ENCODE measurements around the gene ATXN1. TPM values are rescaled to one million over a fixed set of nuclear protein-coding genes. Genes with fewer than 3 reads are reported as not detected.

The ATXN1 gene
- total RNA-seq, 2 donors from 2014 or later = 121 to 135 TPM

DNA sequence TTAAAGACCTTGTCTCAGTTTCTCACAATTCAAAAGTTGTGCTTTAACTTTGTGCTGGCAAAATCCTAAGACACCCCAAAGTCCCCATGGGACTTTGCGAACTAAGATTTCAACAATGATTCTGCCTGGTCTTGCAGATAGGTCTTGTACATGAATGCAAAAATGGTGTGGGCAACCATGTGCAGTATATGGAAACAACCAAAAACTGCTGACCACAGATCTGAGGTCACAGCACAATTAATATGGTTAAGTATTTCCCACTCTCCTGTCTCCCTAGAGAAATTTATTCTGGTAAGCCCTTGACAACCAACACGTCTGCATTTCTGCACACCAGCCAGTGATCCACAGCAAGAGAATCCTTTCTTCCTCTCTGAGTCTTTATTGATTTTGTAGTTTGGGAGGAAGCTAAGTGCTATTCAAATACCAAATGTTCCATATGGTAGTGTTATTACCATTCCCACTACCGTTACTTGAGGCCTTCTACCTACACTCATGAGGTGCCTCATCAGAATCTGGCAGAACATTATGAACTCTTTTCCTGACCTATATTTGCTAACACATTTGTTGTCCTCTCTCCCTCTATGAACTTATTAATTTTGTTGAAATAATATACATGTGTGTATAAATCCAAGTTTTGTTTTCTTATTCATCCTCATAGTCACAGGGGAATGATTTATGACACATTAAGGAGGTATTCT lies 178.7 kb downstream of the ATXN1 start:
- Mint-ChIP-seq H3K36me3 (ENCODE audit: low read depth) (peaks cover 6% of the 10 kb centered on the region), H3K27me3 (no peaks in the 10 kb centered on the region), H3K4me1 (peaks cover 13% of the 10 kb centered on the region), H3K4me3 (no peak overlapping the region), H3K27ac (no peak overlapping the region)
- H3K9me3 ChIP-seq (ENCODE audit: control insufficient read depth, low read length, poor library complexity, severe bottlenecking) = no peaks in the 10 kb centered on the region
- ATAC-seq (no peak), DNase-seq (no peak)

- H3K4me1 Mint-ChIP-seq = peaks cover 16% of the 10 kb centered on the region
- H3K9me3 ChIP-seq (ENCODE audit: control insufficient read depth, low read length, poor library complexity, severe bottlenecking) = no peaks in the 10 kb centered on the region
- no peaks in the 10 kb centered on the region for H3K27me3 Mint-ChIP-seq
- no peak for DNase-seq
- no peak overlapping the region for H3K4me3 Mint-ChIP-seq
- no peak overlapping the region for H3K27ac Mint-ChIP-seq
- no peak for ATAC-seq
- peaks cover 5% of the 10 kb centered on the region for H3K36me3 Mint-ChIP-seq (ENCODE audit: low read depth)
These were observed 182.5 kb downstream of the ATXN1 start for GRCh38 chr6:16578695-16579285.

- Mint-ChIP-seq H3K27me3 (no peaks in the 10 kb centered on the region), H3K36me3 (ENCODE audit: low read depth) (peaks cover 6% of the 10 kb centered on the region), H3K4me3 (no peak overlapping the region), H3K27ac (peak overlapping the region; percentile 39), H3K4me1 (peaks cover 16% of the 10 kb centered on the region)
- DNase-seq = no peak
- no peaks in the 10 kb centered on the region for H3K9me3 ChIP-seq (ENCODE audit: control insufficient read depth, low read length, poor library complexity, severe bottlenecking)
- no peak for ATAC-seq
These were observed 184.6 kb downstream of the ATXN1 start for GRCh38 chr6:16576451-16577368.

DNA sequence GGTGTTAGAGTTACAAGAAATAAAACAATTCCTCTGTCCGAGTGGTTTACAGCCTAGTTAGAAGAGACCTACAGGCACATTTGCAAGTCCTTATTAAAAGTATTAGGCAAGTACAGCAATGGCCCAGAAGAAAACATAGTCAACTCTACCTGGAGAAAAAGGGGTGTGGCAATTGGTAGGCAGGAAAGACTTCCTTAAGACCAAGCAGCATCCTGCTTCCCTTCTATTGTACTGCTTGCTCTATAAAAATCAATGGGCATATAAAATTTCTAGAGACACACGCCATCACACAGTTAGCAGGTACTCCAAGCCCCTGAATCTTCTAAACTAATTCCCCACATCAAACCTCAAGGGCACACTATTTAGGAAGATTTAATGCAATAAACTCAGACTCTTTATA lies 185.6 kb downstream of the ATXN1 start:
- no peak overlapping the region for H3K4me3 Mint-ChIP-seq
- peaks cover 8% of the 10 kb centered on the region for H3K36me3 Mint-ChIP-seq (ENCODE audit: low read depth)
- no peak overlapping the region for H3K27ac Mint-ChIP-seq
- ATAC-seq (no peak), DNase-seq (no peak)
- H3K9me3 ChIP-seq (ENCODE audit: control insufficient read depth, low read length, poor library complexity, severe bottlenecking) = no peaks in the 10 kb centered on the region
- peaks cover 18% of the 10 kb centered on the region for H3K4me1 Mint-ChIP-seq
- H3K27me3 Mint-ChIP-seq = no peaks in the 10 kb centered on the region

- H3K36me3 Mint-ChIP-seq (ENCODE audit: low read depth) = peaks cover 4% of the 10 kb centered on the region
- DNase-seq = no peak
- H3K4me1 Mint-ChIP-seq = peaks cover 21% of the 10 kb centered on the region
- H3K27ac Mint-ChIP-seq = no peak overlapping the region
- no peaks in the 10 kb centered on the region for H3K27me3 Mint-ChIP-seq
- H3K4me3 Mint-ChIP-seq = no peak overlapping the region
- no peaks in the 10 kb centered on the region for H3K9me3 ChIP-seq (ENCODE audit: control insufficient read depth, low read length, poor library complexity, severe bottlenecking)
- ATAC-seq = no peak
These were observed 188.3 kb downstream of the ATXN1 start for GRCh38 chr6:16572943-16573342.

DNA sequence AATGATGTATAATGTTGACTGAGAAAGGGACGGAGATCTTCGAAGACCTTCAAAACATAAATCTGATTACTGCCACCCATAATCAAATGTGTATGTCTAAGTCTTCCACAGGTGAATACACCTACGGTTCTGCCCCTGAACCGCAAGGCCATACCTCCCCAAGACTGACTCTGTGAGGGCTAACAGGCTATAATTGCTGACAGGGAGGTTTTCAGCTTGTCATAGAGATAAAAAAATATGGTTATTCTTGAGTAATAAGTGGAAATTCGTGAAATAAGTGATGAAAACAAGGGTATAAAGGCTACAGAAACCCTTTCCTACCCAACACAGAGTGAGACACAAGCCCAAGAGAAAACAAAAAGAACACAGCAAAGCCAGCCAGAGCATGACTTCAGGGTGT lies 188.9 kb downstream of the ATXN1 start:
- Mint-ChIP-seq H3K27me3 (no peaks in the 10 kb centered on the region), H3K4me3 (no peak overlapping the region), H3K36me3 (ENCODE audit: low read depth) (peaks cover 4% of the 10 kb centered on the region), H3K27ac (no peak overlapping the region), H3K4me1 (peaks cover 21% of the 10 kb centered on the region)
- ATAC-seq (no peak), DNase-seq (no peak)
- H3K9me3 ChIP-seq (ENCODE audit: control insufficient read depth, low read length, poor library complexity, severe bottlenecking) = no peaks in the 10 kb centered on the region

GRCh38 chr6:16570946-16571345 lies 190.3 kb downstream of the ATXN1 start:
- Mint-ChIP-seq H3K27ac (no peak overlapping the region), H3K27me3 (no peaks in the 10 kb centered on the region), H3K4me1 (peaks cover 17% of the 10 kb centered on the region), H3K4me3 (no peak overlapping the region), H3K36me3 (ENCODE audit: low read depth) (peaks cover 4% of the 10 kb centered on the region)
- ATAC-seq (no peak), DNase-seq (no peak)
- H3K9me3 ChIP-seq (ENCODE audit: control insufficient read depth, low read length, poor library complexity, severe bottlenecking) = no peaks in the 10 kb centered on the region

GRCh38 chr6:16570221-16570553 lies 191.1 kb downstream of the ATXN1 start:
- peak overlapping the region; percentile 71 for H3K27ac Mint-ChIP-seq
- ATAC-seq (no peak), DNase-seq (no peak)
- peaks cover 4% of the 10 kb centered on the region for H3K36me3 Mint-ChIP-seq (ENCODE audit: low read depth)
- no peaks in the 10 kb centered on the region for H3K9me3 ChIP-seq (ENCODE audit: control insufficient read depth, low read length, poor library complexity, severe bottlenecking)
- H3K27me3 Mint-ChIP-seq = no peaks in the 10 kb centered on the region
- H3K4me3 Mint-ChIP-seq = no peak overlapping the region
- peaks cover 15% of the 10 kb centered on the region for H3K4me1 Mint-ChIP-seq

- no peaks in the 10 kb centered on the region for H3K27me3 Mint-ChIP-seq
- peak overlapping the region; percentile 71 for H3K27ac Mint-ChIP-seq
- H3K36me3 Mint-ChIP-seq (ENCODE audit: low read depth) = peaks cover 2% of the 10 kb centered on the region
- H3K4me3 Mint-ChIP-seq = no peak overlapping the region
- ATAC-seq = no peak
- peaks cover 12% of the 10 kb centered on the region for H3K4me1 Mint-ChIP-seq
- DNase-seq = no peak
- no peaks in the 10 kb centered on the region for H3K9me3 ChIP-seq (ENCODE audit: control insufficient read depth, low read length, poor library complexity, severe bottlenecking)
These were observed 193.1 kb downstream of the ATXN1 start for GRCh38 chr6:16568128-16568527.

DNA sequence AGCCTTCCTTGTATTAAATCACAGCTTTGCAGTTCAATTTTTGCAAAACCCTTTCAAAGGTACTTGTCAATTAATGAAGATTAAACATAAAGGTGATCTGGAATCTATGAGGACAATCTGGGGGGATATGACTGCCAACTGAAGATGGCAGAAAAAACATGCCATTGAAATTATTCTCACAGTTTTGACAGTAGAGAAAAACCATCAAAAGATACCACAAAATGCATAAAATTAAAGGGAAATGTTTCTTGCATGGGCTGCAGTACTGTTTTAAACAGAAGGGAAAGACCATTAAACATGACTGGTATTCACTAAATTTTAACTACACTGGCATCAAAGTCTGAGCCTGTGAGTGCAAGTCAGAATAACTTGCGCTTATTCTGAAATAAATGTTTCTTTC lies 194.2 kb downstream of the ATXN1 start:
- ATAC-seq (no peak), DNase-seq (no peak)
- peaks cover 9% of the 10 kb centered on the region for H3K4me1 Mint-ChIP-seq
- H3K36me3 Mint-ChIP-seq (ENCODE audit: low read depth) = peaks cover 2% of the 10 kb centered on the region
- H3K27me3 Mint-ChIP-seq = no peaks in the 10 kb centered on the region
- no peaks in the 10 kb centered on the region for H3K9me3 ChIP-seq (ENCODE audit: control insufficient read depth, low read length, poor library complexity, severe bottlenecking)
- no peak overlapping the region for H3K4me3 Mint-ChIP-seq
- no peak overlapping the region for H3K27ac Mint-ChIP-seq

DNA sequence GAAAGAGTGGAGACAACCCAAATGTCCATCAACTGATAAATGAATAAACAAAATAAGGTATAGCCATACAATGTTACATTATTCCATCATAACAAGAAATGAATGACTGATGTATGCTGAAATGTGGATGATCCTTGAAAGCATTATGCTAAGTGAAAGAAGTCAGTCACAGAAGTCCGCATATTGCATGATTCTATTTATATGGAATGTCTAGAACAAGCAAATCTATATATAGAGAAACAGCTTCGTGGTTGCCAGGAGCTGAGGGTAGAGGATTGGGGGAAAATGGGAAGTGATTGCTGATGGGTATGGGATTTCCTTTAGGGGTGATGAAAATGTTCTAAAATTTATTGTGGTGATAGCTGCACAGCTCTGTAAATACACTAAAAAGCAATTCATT lies 196.8 kb downstream of the ATXN1 start:
- H3K36me3 Mint-ChIP-seq (ENCODE audit: low read depth) = no peaks in the 10 kb centered on the region
- DNase-seq = no peak
- H3K4me1 Mint-ChIP-seq = peaks cover 7% of the 10 kb centered on the region
- ATAC-seq = no peak
- no peaks in the 10 kb centered on the region for H3K27me3 Mint-ChIP-seq
- no peak overlapping the region for H3K27ac Mint-ChIP-seq
- no peaks in the 10 kb centered on the region for H3K9me3 ChIP-seq (ENCODE audit: control insufficient read depth, low read length, poor library complexity, severe bottlenecking)
- no peak overlapping the region for H3K4me3 Mint-ChIP-seq

DNA sequence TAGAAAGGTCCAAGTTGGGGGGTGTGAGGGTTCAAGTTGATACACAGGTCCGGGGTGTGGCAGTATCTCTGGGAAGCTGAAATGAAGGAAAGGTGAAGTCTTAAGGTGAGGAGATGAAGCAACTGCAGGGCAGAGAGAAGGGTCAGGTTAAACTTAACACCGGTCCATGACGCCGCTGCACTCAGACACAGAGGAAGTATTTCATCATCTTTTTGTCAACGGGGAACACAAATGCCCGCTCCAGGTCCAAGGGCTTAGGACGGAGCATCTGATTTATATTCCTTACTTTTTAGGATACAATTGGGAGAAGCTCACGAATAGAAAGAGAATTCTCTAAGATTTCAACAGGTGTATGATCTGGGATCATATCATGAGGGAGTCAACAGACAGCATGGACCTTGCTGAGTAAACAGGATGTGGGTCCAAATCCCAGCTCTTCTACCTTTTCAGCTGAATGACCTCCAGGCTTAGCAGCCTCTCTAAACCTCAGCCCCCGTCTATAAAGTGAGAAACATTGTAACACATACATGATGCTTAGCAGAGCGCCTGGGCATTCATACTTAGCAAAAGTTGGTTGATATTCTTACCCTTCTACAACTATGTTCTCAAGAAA lies 197.5 kb downstream of the ATXN1 start:
- no peaks in the 10 kb centered on the region for H3K27me3 Mint-ChIP-seq
- H3K9me3 ChIP-seq (ENCODE audit: control insufficient read depth, low read length, poor library complexity, severe bottlenecking) = no peaks in the 10 kb centered on the region
- H3K27ac Mint-ChIP-seq = no peak overlapping the region

GRCh38 chr6:16562498-16562897 lies 198.8 kb downstream of the ATXN1 start:
- H3K36me3 Mint-ChIP-seq (ENCODE audit: low read depth) = no peaks in the 10 kb centered on the region
- no peaks in the 10 kb centered on the region for H3K27me3 Mint-ChIP-seq
- DNase-seq (no peak), ATAC-seq (no peak)
- H3K4me3 Mint-ChIP-seq = no peak overlapping the region
- peaks cover 2% of the 10 kb centered on the region for H3K4me1 Mint-ChIP-seq
- H3K9me3 ChIP-seq (ENCODE audit: control insufficient read depth, low read length, poor library complexity, severe bottlenecking) = no peaks in the 10 kb centered on the region
- H3K27ac Mint-ChIP-seq = no peak overlapping the region

More for the DNA sequence above, 197.5 kb downstream of the ATXN1 start:
- no peak overlapping the region for H3K4me3 Mint-ChIP-seq
- H3K4me1 Mint-ChIP-seq = peaks cover 6% of the 10 kb centered on the region
- no peak for DNase-seq
- no peak for ATAC-seq
- no peaks in the 10 kb centered on the region for H3K36me3 Mint-ChIP-seq (ENCODE audit: low read depth)
